SKM-1 treated with dmso at 0.1 percent for 144 hours (cell line): Measurements from ENCODE around the gene NCK2.

ENCODE experiments used
- DNase-seq: peaks from one replicate; lab custom pipeline; 2025; ENCODE audit not compliant: unreplicated experiment; lab: John Stamatoyannopoulos, UW

The NCK2 gene

GRCh38 chr2:105774781-105775337 lies 30.1 kb downstream of the NCK2 start:
- no peak for DNase-seq

GRCh38 chr2:105775809-105776559 lies 31.3 kb downstream of the NCK2 start:
- DNase-seq: no peak

- no peak for DNase-seq
These were observed 31.8 kb downstream of the NCK2 start for GRCh38 chr2:105776560-105776928.

GRCh38 chr2:105777031-105777482 lies 32.3 kb downstream of the NCK2 start:
- no peak for DNase-seq

- DNase-seq: no peak
These were observed 32.9 kb downstream of the NCK2 start for GRCh38 chr2:105777506-105778055.

GRCh38 chr2:105778080-105778607 lies 33.4 kb downstream of the NCK2 start:
- DNase-seq: no peak

- DNase-seq: no peak
These were observed 34.7 kb downstream of the NCK2 start for GRCh38 chr2:105779394-105779793.

GRCh38 chr2:105780606-105781005 lies 35.9 kb downstream of the NCK2 start:
- DNase-seq: no peak

GRCh38 chr2:105781274-105781978 lies 36.7 kb downstream of the NCK2 start:
- no peak for DNase-seq

- DNase-seq: no peak
These were observed 37.4 kb downstream of the NCK2 start for GRCh38 chr2:105782123-105782522.

- DNase-seq: no peak
These were observed 37.9 kb downstream of the NCK2 start for GRCh38 chr2:105782646-105783045.

GRCh38 chr2:105783151-105783738 lies 38.5 kb downstream of the NCK2 start:
- no peak for DNase-seq

- DNase-seq: no peak
These were observed 39.3 kb downstream of the NCK2 start for GRCh38 chr2:105783972-105784371.

- no peak for DNase-seq
These were observed 39.9 kb downstream of the NCK2 start for GRCh38 chr2:105784589-105784988.

GRCh38 chr2:105785095-105785847 lies 40.6 kb downstream of the NCK2 start:
- DNase-seq: no peak

GRCh38 chr2:105786231-105787230 lies 41.8 kb downstream of the NCK2 start:
- peak; percentile 18 for DNase-seq

GRCh38 chr2:105787376-105788318 lies 42.9 kb downstream of the NCK2 start:
- DNase-seq: no peak

GRCh38 chr2:105788670-105789290 lies 44.1 kb downstream of the NCK2 start:
- DNase-seq: no peak
